Fibroblast of the conjunctiva (primary cell): ENCODE data around the gene SYMPK.

ENCODE experiments used
- DNase-seq: peaks from one replicate; pipeline ENCODE4 v3.0.0-alpha.2; 2010; ENCODE audit warnings: low read depth

The SYMPK gene

GRCh38 chr19:45825263-45825605 lies 37.7 kb downstream of the SYMPK start:
- DNase-seq: no peak

- DNase-seq: no peak
Observed at GRCh38 chr19:45824531-45825262, 38.2 kb downstream of the SYMPK start.

- DNase-seq: no peak
Observed at GRCh38 chr19:45824041-45824471, 38.9 kb downstream of the SYMPK start.

- no peak for DNase-seq
Observed at GRCh38 chr19:45823182-45823581, 39.8 kb downstream of the SYMPK start.

DNA sequence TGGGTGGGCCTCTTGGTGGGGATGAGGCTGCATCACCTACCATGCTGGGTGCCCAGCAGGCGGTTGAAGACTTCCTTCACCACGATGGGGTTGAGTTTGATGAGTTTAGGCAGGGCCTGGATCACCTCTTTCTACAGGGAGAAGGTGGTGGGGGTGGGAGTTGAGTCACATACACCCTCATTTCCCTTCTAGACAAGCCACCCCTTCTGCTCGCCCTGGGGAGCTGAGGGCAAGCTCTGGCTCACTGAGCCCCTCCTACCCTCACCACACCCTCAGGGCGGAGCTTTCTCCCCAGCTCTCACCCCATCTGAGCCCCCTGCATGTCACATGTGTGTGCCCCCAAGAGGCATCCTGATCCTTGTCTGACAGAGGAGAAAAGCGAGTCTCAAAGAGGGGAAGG lies 40.2 kb downstream of the SYMPK start:
- DNase-seq: no peak

DNA sequence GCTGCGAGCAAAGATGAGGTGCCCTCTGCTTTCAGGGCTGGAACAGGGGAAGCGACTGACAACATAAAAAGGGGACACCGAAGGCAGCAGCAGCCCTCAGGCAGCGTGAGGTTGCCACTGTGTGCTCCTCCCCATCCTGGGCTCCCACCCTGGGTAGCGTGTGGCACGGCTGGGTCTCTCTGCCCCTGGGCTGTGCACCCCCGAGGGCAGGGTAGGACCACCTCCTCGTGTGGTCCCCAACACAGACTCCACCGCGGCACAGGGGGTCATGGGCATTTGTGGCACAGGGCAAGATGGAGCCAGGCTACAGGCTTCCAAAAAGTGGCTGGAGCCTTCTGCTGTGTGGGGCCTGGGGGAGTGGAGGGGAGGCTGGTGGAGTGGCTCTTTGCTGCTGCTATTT lies 41.4 kb downstream of the SYMPK start:
- no peak for DNase-seq

DNA sequence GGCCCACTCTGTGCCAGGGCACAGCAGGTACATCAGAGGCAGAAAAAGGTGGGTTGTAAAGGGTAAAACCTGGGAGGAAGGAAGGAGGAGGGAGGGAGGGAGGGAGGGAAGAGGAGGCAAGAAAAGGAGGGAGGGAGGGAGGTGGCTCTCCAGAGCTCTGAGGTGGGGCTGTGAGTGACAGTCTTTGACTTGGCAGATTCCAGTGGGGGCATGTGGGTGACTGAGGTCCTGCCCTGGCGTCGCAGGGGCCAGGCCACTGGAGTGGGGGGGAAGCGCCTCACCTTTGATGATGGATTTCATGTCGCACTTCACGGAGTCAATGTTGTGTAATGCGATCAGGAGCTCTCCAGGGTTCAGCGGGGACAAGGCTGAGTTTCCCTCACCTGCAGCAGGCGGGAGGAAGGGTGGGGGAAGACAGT lies 41.8 kb downstream of the SYMPK start:
- DNase-seq: no peak

GRCh38 chr19:45820413-45821102 lies 42.4 kb downstream of the SYMPK start:
- no peak for DNase-seq

GRCh38 chr19:45819769-45820168 lies 43.2 kb downstream of the SYMPK start:
- no peak for DNase-seq

DNA sequence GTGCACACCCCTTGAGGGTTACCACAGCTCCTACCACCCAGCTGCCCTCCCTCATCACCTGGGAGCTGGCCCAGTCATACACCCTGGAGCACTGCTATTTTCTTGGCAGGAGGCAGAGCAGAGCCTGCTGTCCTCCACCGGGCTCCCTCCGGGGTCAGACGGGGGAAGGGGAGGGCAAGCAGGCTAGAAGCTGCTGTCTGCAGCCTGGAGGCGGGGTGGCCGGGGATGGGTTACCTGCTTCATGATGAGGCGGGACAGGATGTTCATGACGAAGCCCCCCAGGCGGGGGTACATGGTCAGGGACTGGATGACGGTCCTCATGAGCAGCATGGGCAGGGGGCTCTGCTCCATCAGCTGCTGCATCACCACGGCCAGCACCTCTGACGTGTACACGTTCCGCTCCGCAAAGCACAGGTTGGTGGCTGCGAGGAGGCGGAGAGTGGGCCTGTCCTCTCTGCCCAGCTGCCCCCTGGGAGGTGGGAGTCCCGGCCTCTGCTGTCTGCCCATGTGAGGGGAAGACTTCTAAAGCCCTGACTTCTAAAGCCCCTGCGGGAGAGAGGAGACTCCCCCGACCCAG lies 45.1 kb downstream of the SYMPK start:
- no peak for DNase-seq

DNA sequence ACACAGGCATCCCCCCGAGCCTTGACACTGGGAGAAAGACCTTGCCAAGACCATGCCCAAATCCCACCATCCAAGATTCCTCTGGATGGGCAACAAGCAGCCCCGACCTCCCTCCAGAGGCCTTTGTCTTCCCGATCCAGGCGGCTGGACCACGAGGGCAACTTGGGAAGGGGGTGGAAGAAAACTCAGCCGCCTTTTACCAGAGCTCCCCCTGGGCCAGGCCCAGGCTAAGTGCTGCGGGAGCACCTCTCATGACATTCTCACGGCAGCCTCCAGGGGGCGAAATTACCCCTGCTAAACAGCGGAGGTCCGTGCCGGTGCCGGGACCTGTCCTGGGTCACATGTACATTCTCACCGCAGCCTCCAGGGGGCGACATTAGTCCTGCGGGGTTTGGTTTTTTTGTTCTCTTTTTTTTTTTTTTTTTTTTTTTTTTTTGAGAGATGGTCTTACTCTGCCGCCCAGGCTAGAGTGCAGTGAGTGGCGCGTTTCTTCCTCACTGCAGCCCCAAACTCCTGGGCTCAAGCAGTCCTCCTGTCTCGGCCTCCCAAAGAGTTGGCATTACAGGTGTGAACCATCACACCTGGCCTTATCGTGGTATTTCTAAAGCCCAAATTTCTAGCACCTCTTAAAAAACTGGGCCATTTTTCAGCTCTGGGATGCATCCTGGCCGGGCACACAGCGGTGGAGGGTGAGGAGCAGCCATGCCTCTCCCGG lies 45.8 kb downstream of the SYMPK start:
- peak; percentile 92 for DNase-seq

DNA sequence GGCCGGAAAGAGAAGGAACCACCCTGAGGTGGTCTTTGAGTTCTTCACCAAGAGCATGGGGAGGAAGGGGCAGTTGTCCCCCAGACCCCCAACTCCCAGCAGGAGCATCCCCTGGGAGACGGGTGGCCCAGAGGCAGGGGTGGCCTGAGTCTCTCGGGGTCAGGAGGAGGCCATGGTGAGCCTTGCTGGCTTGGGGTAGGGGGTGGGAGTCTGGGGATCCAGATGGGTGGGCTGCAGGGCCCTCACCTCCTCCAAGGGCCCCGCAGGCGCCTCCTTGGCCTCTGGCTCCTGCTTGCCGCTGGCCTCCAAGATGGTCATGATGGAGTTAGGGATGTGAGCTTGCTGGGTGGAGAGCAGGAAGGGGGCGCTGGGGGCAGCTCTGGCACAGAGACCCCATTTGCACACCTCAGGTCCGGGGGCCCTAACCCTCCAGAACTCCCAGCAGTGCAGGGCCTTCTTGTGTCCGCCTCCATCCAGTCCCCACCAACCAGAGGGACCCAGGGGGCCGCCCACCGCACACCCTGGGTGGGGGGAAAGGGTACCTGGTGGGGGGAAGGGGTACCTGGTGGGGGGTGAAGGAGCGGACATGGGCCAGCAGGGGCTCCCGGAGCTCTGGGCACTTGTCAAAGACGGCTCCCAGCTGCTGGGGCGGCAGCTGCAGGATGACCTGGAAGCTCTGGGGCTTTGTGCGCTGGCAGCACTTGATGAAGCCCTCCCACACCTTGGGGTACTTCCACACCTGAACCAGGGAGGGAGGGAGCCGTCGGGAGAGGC lies 46.5 kb downstream of the SYMPK start:
- no peak for DNase-seq

DNA sequence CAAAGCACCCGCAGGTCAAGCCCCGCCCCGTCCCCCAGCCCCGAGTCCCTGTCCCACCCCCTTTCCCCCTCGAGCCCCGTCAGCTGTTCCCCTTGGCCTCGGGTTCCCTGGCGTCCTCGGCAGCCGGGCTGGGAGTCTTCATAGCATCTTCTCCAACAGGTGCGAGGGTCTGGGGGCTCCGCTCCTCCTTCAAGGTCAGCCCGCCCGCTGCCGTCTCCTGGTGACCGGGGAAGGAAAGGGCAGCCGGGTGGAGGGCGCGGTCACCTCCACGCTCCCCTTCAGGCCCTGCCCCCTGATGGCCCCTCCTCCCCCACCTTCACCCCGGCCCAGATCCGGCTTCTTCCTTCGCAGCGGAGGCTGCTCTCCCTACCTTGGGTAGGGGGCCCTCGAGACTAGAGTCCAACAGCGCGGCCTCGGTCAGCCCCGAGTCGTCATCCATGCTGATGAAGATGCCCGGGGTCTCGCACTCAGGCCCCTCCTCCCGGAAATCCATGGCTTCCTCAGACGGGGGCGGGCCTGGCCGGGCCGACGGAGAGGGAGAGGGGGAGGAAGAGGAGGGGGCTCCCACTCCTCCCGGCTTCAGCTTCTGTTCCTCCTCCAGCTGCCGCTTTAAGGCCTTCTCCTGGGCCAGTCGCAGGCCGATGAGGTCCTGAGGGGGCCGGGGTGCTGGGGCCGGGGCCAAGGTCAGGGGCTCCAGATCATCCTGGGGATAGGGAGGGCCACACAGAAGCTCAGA lies 47.3 kb downstream of the SYMPK start:
- no peak for DNase-seq

DNA sequence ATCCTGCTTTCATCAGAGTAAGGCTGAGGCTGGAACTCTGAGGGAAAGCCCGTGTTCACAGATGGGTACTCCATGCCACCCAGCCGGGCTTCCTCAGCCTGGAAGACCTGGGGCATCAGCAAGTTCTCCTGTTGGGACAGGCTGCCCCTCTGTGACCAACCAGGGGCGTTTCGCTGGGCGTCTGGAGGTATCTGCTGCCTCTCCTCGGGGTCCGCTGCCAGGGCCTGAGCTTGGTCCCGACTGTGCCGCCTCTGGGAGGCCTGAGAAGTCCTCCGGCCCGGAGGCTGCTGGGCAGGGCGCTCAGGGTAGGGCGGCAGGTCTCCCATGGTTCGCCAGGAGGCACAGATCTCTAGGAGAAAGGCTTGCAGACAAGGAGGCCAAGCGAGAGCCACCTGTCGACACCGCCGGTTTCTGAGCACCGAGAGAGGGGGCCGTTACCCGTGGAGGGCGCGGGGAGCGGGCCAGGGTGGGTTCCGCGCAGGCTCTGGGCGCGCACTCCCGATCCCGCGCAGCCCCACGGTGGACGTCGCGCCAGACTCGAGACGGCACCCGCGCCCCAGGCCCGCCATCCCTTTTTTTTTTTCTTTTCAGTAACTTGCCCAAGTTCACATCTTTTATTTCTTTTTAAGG lies 48.0 kb downstream of the SYMPK start, which contains the start of gene RSPH6A:
Gene RSPH6A, minus strand, starts transcription at position 458 of the 630 bp plus-strand sequence. Its CDS starts 132 bp downstream, at position 326.
- DNase-seq: no peak

GRCh38 chr19:45814166-45814780 lies 48.7 kb downstream of the SYMPK start:
- no peak for DNase-seq

DNA sequence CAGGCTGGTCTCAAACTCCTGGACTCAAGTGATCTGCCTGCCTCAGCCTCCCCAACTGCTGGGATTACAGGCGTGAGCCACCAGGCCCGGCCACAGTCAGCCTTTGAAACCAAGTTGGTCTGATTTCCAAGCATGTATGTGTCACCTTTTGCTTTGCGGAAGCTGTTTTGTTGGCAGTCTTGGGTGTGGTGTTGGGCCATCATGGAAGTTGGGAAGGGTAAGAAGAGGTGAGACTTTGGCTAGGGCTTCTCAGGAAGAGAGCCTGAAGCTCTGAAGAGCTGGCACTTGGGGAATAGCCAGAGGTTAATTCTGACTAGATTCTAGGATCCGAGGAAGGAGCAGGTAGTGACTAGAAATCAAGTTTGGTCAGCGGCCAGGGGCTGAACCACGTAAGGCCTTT lies 50.6 kb downstream of the SYMPK start:
- no peak for DNase-seq

- peak; percentile 43 for DNase-seq
Observed at GRCh38 chr19:45809643-45810159, 53.2 kb downstream of the SYMPK start.

DNA sequence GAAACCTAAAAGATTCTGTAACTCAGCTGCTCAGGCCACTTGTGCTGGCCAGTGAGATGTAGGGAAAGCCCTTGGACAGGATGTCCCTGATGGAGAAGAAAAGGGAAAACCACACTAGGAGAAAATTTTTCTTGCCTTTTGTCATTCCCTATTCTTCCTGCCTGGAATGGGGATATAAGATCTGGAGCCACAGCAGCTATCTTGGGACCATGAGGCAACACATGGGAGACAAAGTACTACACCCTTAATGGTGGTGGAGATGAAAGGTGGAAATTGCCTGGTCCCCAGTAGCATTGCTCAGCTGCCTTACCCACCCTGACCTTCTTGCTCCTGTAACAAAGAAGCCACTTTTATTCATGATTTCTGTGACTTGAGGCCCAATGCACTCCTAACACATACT lies 57.2 kb downstream of the SYMPK start:
- DNase-seq: no peak

- no peak for DNase-seq
Observed at GRCh38 chr19:45804959-45805230, 58.1 kb downstream of the SYMPK start.
